NCI-H2227 (cell line): ENCODE results near the gene EFCAB7.

Experiments used
- DNase-seq: peaks from one replicate; lab custom pipeline; 2025; ENCODE audit not compliant: unreplicated experiment; lab: John Stamatoyannopoulos, UW

The EFCAB7 gene, protein sequence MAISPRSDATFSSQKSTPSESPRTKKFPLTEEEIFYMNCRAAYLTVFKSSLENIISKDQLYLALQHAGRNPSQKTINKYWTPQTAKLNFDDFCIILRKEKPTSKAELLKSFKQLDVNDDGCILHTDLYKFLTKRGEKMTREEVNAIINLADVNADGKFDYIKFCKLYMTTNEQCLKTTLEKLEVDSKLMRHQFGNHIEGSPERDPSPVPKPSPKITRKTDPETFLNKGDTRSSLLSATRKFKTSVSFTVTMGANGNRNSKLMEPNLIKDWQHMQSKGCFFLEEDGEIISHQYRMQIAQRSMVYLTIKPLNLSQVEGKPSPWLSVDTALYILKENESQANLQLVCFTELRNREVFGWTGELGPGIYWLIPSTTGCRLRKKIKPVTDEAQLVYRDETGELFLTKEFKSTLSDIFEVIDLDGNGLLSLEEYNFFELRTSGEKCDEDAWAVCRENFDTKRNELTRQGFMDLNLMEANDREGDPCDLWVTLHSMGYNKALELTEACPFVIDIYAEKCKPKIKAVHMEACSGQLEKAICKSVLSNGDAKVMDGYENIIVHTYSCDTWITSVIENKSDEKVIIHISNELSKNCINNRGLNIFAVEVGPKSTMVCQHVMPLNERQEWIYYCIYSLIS

DNA sequence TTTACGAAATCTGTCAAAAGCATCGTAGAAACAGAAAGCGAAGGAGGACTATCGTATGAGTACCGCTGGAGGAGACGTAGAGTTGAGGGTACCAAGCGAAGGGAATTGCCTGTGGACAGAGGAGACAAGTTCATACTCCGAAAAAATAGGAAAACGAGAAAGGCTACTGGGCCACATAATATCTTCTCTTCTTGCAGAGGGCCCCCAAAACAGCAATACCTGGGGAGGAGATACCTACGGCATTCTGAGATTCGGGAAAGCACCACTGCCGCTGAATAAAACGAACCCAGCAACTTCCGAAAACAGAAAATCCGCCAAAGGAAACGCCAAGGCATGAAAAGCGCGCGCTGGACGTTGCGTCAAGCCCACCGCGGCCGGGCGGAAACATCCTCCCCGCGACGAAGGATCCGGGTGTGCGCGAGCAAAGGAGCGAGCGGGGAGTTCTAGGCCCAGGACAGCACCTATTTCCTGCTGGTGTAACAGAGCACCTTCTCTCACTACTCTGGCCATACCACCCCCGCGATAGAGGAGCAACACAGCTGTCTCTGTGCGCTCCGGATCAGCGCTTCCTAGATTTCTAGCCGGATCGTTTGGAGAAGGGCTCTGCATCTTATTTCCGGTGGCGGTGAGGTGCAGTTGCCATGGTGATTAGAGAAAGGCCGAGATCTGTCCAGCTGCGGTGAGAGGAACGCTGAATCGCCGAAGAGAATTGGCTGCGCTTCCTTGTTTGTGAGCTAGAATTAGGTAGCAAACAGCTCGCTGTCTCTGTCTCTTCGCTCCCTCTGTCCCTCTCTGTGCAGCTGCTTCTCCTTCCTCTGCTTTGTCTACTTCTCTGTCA lies at the start of gene EFCAB7, which contains the start of gene ITGB3BP:
EFCAB7 (plus strand) TSS at position 635 of the 838 bp plus-strand sequence. CDS start 2,048 bp downstream, outside the sequence.
ITGB3BP (minus strand) TSS at position 335 of the 838 bp plus-strand sequence; CDS start at position 243, 92 bp downstream.
- peak; percentile 98 for DNase-seq

DNA sequence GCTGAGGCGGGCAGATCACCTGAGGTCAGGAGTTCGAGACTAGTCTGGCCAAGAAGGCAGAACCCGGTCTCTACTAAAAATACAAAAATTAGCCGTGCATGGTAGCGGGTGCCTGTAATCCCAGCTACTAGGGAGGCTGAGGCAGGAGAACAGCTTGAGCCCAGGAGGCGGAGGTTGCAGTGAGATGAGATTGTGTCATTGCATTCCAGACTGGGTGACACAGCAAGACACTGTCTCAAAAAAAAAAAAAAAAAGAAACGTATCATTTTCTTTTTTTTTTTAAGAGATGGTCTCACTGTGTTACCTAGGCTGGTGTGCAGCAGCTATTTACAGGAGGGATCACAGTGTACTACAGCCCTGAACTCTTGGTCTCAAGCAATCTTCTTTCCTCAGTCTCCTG lies 47.6 kb upstream of the EFCAB7 start:
- DNase-seq, result no peak

DNA sequence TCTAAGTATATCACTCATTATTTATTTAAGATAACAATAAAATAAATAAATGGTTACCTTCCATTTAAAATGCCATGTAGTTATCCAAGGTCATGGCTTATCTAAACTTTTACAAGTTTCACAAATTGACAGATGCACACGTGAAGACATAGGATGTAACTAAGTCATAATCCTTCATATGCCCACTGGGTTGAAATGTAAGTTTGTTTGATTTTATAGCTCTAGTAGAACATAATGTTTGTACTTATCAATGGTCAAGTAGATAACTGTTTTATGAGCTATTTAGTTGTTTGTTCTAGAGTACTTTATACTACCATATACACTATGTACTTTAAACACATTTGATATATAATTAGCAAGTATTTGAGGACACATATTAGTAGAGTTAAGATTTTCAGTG lies 43.3 kb upstream of the EFCAB7 start:
- DNase-seq, result no peak

- no peak for DNase-seq
Measured at GRCh38 chr1:63486629-63487028, 36.7 kb upstream of the EFCAB7 start.

GRCh38 chr1:63487336-63488065 lies 35.8 kb upstream of the EFCAB7 start:
- DNase-seq, result no peak

DNA sequence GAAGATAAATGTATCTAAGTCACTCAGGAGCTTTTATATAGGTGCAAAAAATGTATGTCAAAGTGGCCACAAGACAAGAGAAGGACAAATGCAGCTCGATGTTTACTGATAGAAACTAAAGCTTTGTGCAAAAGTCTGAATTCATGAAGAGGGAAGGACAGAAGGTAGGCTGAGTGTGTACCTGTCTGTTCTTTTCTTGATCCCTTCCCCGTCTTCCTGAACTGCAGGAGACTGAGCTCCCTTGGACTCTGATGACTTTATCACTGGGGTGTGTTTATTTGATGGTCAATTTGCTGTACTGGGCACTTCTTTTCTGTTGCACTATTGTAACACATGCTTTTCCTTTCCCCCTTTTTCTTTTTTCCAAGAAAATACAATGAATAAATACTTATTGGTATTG lies 25.7 kb upstream of the EFCAB7 start:
- no peak for DNase-seq

DNA sequence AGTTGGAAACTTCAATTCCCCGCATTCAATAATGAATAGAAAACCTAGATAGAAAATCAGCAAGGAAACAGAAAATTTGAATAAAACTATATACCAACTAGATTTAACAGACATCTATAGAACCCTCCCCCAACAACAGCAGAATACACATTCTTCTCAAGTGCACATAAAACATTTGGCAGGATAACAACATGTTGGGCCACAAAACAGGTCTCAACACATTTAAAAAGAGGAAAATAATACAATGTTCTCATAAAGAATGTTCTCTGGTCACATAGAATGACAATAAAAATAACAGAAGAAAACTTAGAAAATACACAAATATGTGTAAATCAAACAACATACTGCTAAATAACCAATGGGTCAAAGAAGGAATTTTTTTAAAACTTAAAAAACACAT lies 25.2 kb upstream of the EFCAB7 start:
- DNase-seq, result no peak

GRCh38 chr1:63501256-63501655 lies 22.1 kb upstream of the EFCAB7 start:
- DNase-seq, result no peak

GRCh38 chr1:63506782-63507181 lies 16.5 kb upstream of the EFCAB7 start:
- DNase-seq, result no peak

DNA sequence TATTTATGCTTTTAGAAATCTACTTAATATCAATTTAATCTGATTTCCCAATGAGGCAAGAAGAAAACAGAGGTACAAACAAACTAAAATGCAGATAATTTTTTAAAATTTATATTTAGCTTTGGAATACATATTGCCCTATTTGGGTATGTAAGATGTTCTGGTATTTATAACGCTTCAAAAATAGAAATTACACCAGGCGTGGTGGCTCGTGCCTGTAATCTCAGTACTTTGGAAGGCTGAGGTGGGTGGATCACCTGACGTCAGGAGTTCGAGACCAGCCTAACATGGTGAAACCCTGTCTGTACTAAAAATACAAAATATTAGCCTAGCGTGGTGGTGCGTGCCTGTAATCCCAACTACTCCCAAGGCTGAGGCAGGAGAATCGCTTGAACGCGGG lies 13.6 kb upstream of the EFCAB7 start:
- DNase-seq, result no peak

- no peak for DNase-seq
Measured at GRCh38 chr1:63512584-63512983, 10.7 kb upstream of the EFCAB7 start.

- DNase-seq, result no peak
Measured at GRCh38 chr1:63516629-63517028, 6.7 kb upstream of the EFCAB7 start.

DNA sequence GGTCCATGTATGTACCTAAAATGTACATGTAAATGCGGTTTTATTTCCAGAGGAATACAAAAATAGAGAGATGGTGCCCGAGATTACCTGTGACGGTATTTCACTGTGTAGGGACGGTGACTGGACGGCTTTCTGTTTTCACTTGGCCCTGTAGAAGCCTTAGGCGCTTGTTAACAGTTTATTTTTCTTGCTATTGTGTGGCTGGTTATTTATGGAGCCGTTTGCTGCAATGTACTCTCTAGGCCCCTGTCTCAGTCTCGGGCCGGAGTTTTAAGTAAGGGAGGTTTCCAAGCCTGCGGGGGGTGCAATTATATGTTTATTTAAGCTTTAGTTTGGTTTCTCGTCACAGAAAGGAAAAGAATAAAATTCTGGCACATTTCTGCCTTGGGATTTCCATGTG lies 413 bp downstream of the EFCAB7 start:
- peak; percentile 43 for DNase-seq

- DNase-seq, result peak; percentile 32
Measured at GRCh38 chr1:63524201-63524600, 876 bp downstream of the EFCAB7 start.

GRCh38 chr1:63532727-63533126 lies 9.4 kb downstream of the EFCAB7 start:
- no peak for DNase-seq

DNA sequence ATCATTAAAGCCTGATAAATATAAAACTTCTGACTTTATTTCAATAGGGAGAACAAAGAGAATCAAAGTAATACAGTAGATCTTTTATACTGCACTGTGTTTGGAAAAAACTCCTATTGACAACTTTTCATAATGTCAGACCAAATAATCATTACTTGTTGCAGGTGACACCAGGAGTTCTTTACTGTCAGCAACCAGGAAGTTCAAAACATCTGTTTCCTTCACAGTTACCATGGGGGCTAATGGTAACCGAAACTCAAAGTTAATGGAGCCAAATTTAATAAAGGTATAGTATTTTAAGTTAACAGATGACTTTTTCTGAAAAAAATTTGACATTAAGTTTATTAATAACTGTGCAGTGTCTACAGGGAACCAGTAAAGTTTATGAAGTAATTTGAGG lies 10.6 kb downstream of the EFCAB7 start:
- no peak for DNase-seq

DNA sequence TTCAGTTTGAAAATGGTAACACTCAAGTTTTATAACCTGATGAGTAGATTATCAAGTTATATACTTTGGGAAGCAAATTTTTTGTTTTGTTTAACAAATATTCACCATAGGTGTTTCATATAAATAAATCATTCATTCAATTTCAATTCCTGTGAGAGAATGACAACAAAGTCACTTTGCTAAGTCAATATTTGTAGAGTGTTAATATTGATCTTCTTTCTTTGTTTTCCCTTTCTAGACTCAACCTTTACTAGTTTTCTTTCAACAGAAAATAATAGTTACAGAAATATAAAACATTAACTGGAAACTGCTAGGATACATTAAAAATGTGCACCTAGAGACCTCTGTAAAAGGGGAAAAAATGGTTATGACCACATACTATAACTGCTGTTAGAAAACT lies 11.1 kb downstream of the EFCAB7 start:
- DNase-seq, result no peak

DNA sequence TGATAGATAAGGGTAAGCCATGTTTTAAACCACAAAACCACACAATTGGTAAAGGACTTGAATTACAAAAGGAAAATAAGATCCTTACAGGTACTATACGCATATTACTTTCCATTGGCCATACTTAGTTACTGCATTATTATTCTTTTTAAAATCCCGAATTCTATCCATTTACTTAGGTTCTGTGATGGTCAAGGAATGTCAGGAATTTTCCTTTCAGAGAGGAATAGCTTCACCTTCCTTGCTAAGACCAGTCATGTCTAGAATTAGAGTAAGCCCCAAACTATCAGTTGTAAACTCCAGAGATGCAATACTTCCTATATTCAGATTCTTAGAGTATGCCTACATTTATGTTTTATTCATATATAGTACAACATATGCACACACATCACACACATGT lies 13.7 kb downstream of the EFCAB7 start:
- no peak for DNase-seq

GRCh38 chr1:63537940-63538339 lies 14.6 kb downstream of the EFCAB7 start:
- DNase-seq, result peak; percentile 14

GRCh38 chr1:63545780-63546179 lies 22.5 kb downstream of the EFCAB7 start:
- no peak for DNase-seq
